ENCODE data around the gene DNAH17. TPM values are rescaled to one million over a fixed set of nuclear protein-coding genes. Genes with fewer than 3 reads are reported as not detected.

The DNAH17 gene
- total RNA-seq, 2 experiments from 2014 or later, result 0.26 to 0.33 TPM

GRCh38 chr17:78497115-78497540 is 80.1 kb downstream of the DNAH17 start:
- Mint-ChIP-seq H3K36me3 (no peaks in the 10 kb centered on the region), H3K4me3 (no peak overlapping the region), H3K27me3 (no peaks in the 10 kb centered on the region), H3K27ac (no peak overlapping the region), H3K9me3 (no peaks in the 10 kb centered on the region), H3K4me1 (no peaks in the 10 kb centered on the region)
- peak; percentile 33 for DNase-seq

GRCh38 chr17:78496311-78496710 is 80.9 kb downstream of the DNAH17 start:
- no peaks in the 10 kb centered on the region for H3K9me3 Mint-ChIP-seq
- H3K4me3 Mint-ChIP-seq, result no peak overlapping the region
- no peak overlapping the region for H3K27ac Mint-ChIP-seq
- DNase-seq, result no peak
- no peaks in the 10 kb centered on the region for H3K27me3 Mint-ChIP-seq
- H3K36me3 Mint-ChIP-seq, result no peaks in the 10 kb centered on the region
- no peaks in the 10 kb centered on the region for H3K4me1 Mint-ChIP-seq

GRCh38 chr17:78495634-78496033 is 81.6 kb downstream of the DNAH17 start:
- H3K4me3 Mint-ChIP-seq, result no peak overlapping the region
- no peaks in the 10 kb centered on the region for H3K4me1 Mint-ChIP-seq
- H3K27me3 Mint-ChIP-seq, result no peaks in the 10 kb centered on the region
- no peaks in the 10 kb centered on the region for H3K9me3 Mint-ChIP-seq
- DNase-seq, result no peak
- H3K27ac Mint-ChIP-seq, result no peak overlapping the region
- no peaks in the 10 kb centered on the region for H3K36me3 Mint-ChIP-seq

GRCh38 chr17:78494696-78495330 is 82.4 kb downstream of the DNAH17 start:
- H3K36me3 Mint-ChIP-seq, result no peaks in the 10 kb centered on the region
- no peak overlapping the region for H3K27ac Mint-ChIP-seq
- H3K4me3 Mint-ChIP-seq, result no peak overlapping the region
- no peak for DNase-seq
- no peaks in the 10 kb centered on the region for H3K9me3 Mint-ChIP-seq
- no peaks in the 10 kb centered on the region for H3K4me1 Mint-ChIP-seq
- no peaks in the 10 kb centered on the region for H3K27me3 Mint-ChIP-seq

GRCh38 chr17:78493853-78494695 is 83.1 kb downstream of the DNAH17 start:
- Mint-ChIP-seq H3K27ac (no peak overlapping the region), H3K36me3 (no peaks in the 10 kb centered on the region), H3K4me3 (no peak overlapping the region), H3K4me1 (no peaks in the 10 kb centered on the region), H3K27me3 (no peaks in the 10 kb centered on the region), H3K9me3 (no peaks in the 10 kb centered on the region)
- no peak for DNase-seq

GRCh38 chr17:78493450-78493849 is 83.7 kb downstream of the DNAH17 start:
- Mint-ChIP-seq H3K4me3 (no peak overlapping the region), H3K27me3 (no peaks in the 10 kb centered on the region), H3K4me1 (no peaks in the 10 kb centered on the region), H3K27ac (no peak overlapping the region), H3K36me3 (no peaks in the 10 kb centered on the region), H3K9me3 (no peaks in the 10 kb centered on the region)
- DNase-seq, result no peak

- H3K4me1 Mint-ChIP-seq, result no peaks in the 10 kb centered on the region
Observed at GRCh38 chr17:78492116-78492799, 84.9 kb downstream of the DNAH17 start.

GRCh38 chr17:78491236-78492115 is 85.7 kb downstream of the DNAH17 start:
- H3K4me3 Mint-ChIP-seq, result no peak overlapping the region
- H3K36me3 Mint-ChIP-seq, result no peaks in the 10 kb centered on the region
- no peak for DNase-seq
- no peaks in the 10 kb centered on the region for H3K27me3 Mint-ChIP-seq
- H3K9me3 Mint-ChIP-seq, result no peaks in the 10 kb centered on the region
- H3K27ac Mint-ChIP-seq, result no peak overlapping the region
- no peaks in the 10 kb centered on the region for H3K4me1 Mint-ChIP-seq

More at GRCh38 chr17:78492116-78492799, 84.9 kb downstream of the DNAH17 start:
- Mint-ChIP-seq H3K27me3 (no peaks in the 10 kb centered on the region), H3K4me3 (no peak overlapping the region), H3K27ac (no peak overlapping the region), H3K36me3 (no peaks in the 10 kb centered on the region), H3K9me3 (no peaks in the 10 kb centered on the region)
- DNase-seq, result no peak

- Mint-ChIP-seq H3K36me3 (no peaks in the 10 kb centered on the region), H3K9me3 (no peaks in the 10 kb centered on the region), H3K27me3 (no peaks in the 10 kb centered on the region), H3K4me3 (no peak overlapping the region), H3K27ac (no peak overlapping the region), H3K4me1 (peaks cover 3% of the 10 kb centered on the region)
- DNase-seq, result no peak
Observed at GRCh38 chr17:78490673-78491072, 86.5 kb downstream of the DNAH17 start.

GRCh38 chr17:78490156-78490555 is 87.0 kb downstream of the DNAH17 start:
- Mint-ChIP-seq H3K9me3 (no peaks in the 10 kb centered on the region), H3K4me3 (no peak overlapping the region), H3K27ac (no peak overlapping the region), H3K27me3 (no peaks in the 10 kb centered on the region), H3K36me3 (no peaks in the 10 kb centered on the region), H3K4me1 (peaks cover 5% of the 10 kb centered on the region)
- no peak for DNase-seq

GRCh38 chr17:78488867-78489634 is 88.1 kb downstream of the DNAH17 start:
- Mint-ChIP-seq H3K36me3 (no peaks in the 10 kb centered on the region), H3K27me3 (no peaks in the 10 kb centered on the region), H3K9me3 (no peaks in the 10 kb centered on the region), H3K27ac (no peak overlapping the region), H3K4me3 (no peak overlapping the region), H3K4me1 (peaks cover 10% of the 10 kb centered on the region)
- DNase-seq, result no peak

- H3K27me3 Mint-ChIP-seq, result no peaks in the 10 kb centered on the region
- peaks cover 11% of the 10 kb centered on the region for H3K4me1 Mint-ChIP-seq
- H3K36me3 Mint-ChIP-seq, result no peaks in the 10 kb centered on the region
- DNase-seq, result no peak
- no peak overlapping the region for H3K4me3 Mint-ChIP-seq
- no peak overlapping the region for H3K27ac Mint-ChIP-seq
- H3K9me3 Mint-ChIP-seq, result no peaks in the 10 kb centered on the region
Observed at GRCh38 chr17:78488156-78488555, 89.0 kb downstream of the DNAH17 start.

- Mint-ChIP-seq H3K4me1 (peaks cover 11% of the 10 kb centered on the region), H3K4me3 (no peak overlapping the region), H3K27ac (no peak overlapping the region), H3K36me3 (no peaks in the 10 kb centered on the region), H3K27me3 (no peaks in the 10 kb centered on the region), H3K9me3 (no peaks in the 10 kb centered on the region)
- no peak for DNase-seq
Observed at GRCh38 chr17:78486946-78487680, 90.1 kb downstream of the DNAH17 start.
